PC-3 (cell line): ENCODE results near the gene SH3GL3. TPM values are rescaled to one million over a fixed set of nuclear protein-coding genes. Genes with fewer than 3 reads are reported as not detected.

Experiments
- ATAC-seq: fragments of 200-7000 bp; cut with Tn5 transposase; 2 replicates; pipeline ENCODE4 v1.9.1; 2020; ENCODE audit warnings: mild to moderate bottlenecking, moderate library complexity
- BruUV-seq: library from RNA; stranded (reverse); fragments of 400-500 nt; replicated peaks from 2 replicates; lab custom pipeline; 2021; lab: Mats Ljungman, UMichigan
- CTCF ChIA-PET: fragments of 300-600 bp; sonication (Branson Sonifier 250); formaldehyde crosslinking; loops from one replicate; lab custom pipeline; 2022; ENCODE audit warnings: antibody characterized with exemption; lab: Charles Lee
- POLR2A ChIA-PET: fragments of 300-600 bp; sonication (Branson Sonifier 250); formaldehyde crosslinking; loops from one replicate; lab custom pipeline; 2022; ENCODE audit warnings: antibody characterized with exemption; ENCODE audit not compliant: unreplicated experiment; lab: Charles Lee
- DNase-seq: peaks from one replicate; pipeline ENCODE4 v3.0.0-alpha.2; 2015
- H2AFZ ChIP-seq: fragments of 300-600 bp; sonication (generic); 2 replicates; pipeline ENCODE4 v1.6.0; 2016; ENCODE audit warnings: antibody characterized with exemption, low read length
- H3F3A ChIP-seq: fragments of 300-600 bp; sonication (generic); one replicate; pipeline ENCODE4 v1.6.0; 2017; ENCODE audit warnings: antibody characterized with exemption, low read length, control low read depth, mild to moderate bottlenecking; ENCODE audit not compliant: unreplicated experiment
- H3K27ac ChIP-seq: fragments of 300-600 bp; sonication (generic); 2 replicates; pipeline ENCODE4 v1.5.1; 2016; ENCODE audit warnings: mild to moderate bottlenecking, low read length
- H3K27me3 ChIP-seq: fragments of 300-600 bp; sonication (generic); 2 replicates; pipeline ENCODE4 v1.6.1; 2016; ENCODE audit warnings: low read length, mixed read lengths
- H3K36me3 ChIP-seq: fragments of 300-600 bp; sonication (generic); 2 replicates; pipeline ENCODE4 v1.6.1; 2016; ENCODE audit warnings: low read depth, mixed run types, low read length, mixed read lengths
- H3K4me1 ChIP-seq: fragments of 300-600 bp; sonication (generic); 2 replicates; pipeline ENCODE4 v1.5.1; 2016; ENCODE audit warnings: low read length; ENCODE audit not compliant: insufficient read depth
- H3K4me2 ChIP-seq: fragments of 300-600 bp; sonication (generic); 2 replicates; pipeline ENCODE4 v1.6.0; 2016; ENCODE audit warnings: low read length
- H3K4me3 ChIP-seq: fragments of 300-600 bp; sonication (generic); 2 replicates; pipeline ENCODE4 v1.5.1; 2016; ENCODE audit warnings: mild to moderate bottlenecking, low read length, mixed read lengths
- H3K79me2 ChIP-seq: fragments of 300-600 bp; sonication (generic); 2 replicates; pipeline ENCODE4 v1.6.1; 2017; ENCODE audit warnings: low read length, mixed read lengths
- H3K9ac ChIP-seq: fragments of 300-600 bp; sonication (generic); 2 replicates; pipeline ENCODE4 v1.6.0; 2016; ENCODE audit warnings: mild to moderate bottlenecking, low read length
- H3K9me2 ChIP-seq: fragments of 300-600 bp; sonication (generic); replicated peaks from 2 replicates; pipeline ENCODE4 v1.6.1; 2016; ENCODE audit warnings: mixed run types, low read length, mixed read lengths
- H3K9me3 ChIP-seq: fragments of 300-600 bp; sonication (generic); 2 replicates; pipeline ENCODE4 v1.6.1; 2016; ENCODE audit warnings: low read length, mixed read lengths
- H4K20me1 ChIP-seq: fragments of 300-600 bp; sonication (generic); 2 replicates; pipeline ENCODE4 v1.6.1; 2016; ENCODE audit warnings: low read length, mixed read lengths
- EZH2 ChIP-seq: fragments of 300-600 bp; sonication (generic); IDR thresholded peaks from one replicate; pipeline ENCODE4 v1.6.1; 2017; ENCODE audit warnings: antibody characterized with exemption, mild to moderate bottlenecking, low read length; ENCODE audit not compliant: unreplicated experiment
- EZH2phosphoT487 ChIP-seq: fragments of 300-600 bp; sonication (generic); IDR thresholded peaks from 2 replicates; pipeline ENCODE4 v1.6.1; 2018; ENCODE audit warnings: mild to moderate bottlenecking, antibody characterized with exemption, low read length, borderline replicate concordance
- intact Hi-C: fragments of 100-400 bp; cut with micrococcal nuclease; formaldehyde crosslinking; loops from 2 replicates; pipeline ENCODE4 v1.9.0; 2023
- total RNA-seq: library from RNA; depleted of rRNA; stranded (reverse); fragments of >200 nt; gene quantifications from 2 replicates; pipeline ENCODE4 v1.2.3, GENCODE V29; 2014
- TF ChIP-seq, protein P1 (sequence below): fragments of 300-600 bp; sonication (generic); conservative IDR thresholded peaks from 2 replicates; pipeline ENCODE4 v1.5.1; 2017; ENCODE audit warnings: antibody characterized with exemption, low read depth, mild to moderate bottlenecking, low read length

The SH3GL3 gene
- total RNA-seq, 1 experiment from 2014 or later: 3.6 TPM

GRCh38 chr15:83462026-83462425 is 14.9 kb downstream of the SH3GL3 start:
- H3K4me3 ChIP-seq: no peak overlapping the region
- no peak for DNase-seq
- BruUV-seq: no TSS peak
- H3K79me2 ChIP-seq: no peaks in the 10 kb centered on the region
- H3K4me2 ChIP-seq: no peak overlapping the region
- H3K9me3 ChIP-seq: no peaks in the 10 kb centered on the region
- H3K9ac ChIP-seq: no peak overlapping the region
- H3K27me3 ChIP-seq: no peaks in the 10 kb centered on the region
- H3F3A ChIP-seq: no peaks in the 10 kb centered on the region
- H3K27ac ChIP-seq: no peak overlapping the region
- H3K36me3 ChIP-seq: no peaks in the 10 kb centered on the region
- no peak for ATAC-seq
- no peaks in the 10 kb centered on the region for H3K9me2 ChIP-seq
- no peaks in the 10 kb centered on the region for H4K20me1 ChIP-seq
- TF ChIP-seq, protein P1, sequence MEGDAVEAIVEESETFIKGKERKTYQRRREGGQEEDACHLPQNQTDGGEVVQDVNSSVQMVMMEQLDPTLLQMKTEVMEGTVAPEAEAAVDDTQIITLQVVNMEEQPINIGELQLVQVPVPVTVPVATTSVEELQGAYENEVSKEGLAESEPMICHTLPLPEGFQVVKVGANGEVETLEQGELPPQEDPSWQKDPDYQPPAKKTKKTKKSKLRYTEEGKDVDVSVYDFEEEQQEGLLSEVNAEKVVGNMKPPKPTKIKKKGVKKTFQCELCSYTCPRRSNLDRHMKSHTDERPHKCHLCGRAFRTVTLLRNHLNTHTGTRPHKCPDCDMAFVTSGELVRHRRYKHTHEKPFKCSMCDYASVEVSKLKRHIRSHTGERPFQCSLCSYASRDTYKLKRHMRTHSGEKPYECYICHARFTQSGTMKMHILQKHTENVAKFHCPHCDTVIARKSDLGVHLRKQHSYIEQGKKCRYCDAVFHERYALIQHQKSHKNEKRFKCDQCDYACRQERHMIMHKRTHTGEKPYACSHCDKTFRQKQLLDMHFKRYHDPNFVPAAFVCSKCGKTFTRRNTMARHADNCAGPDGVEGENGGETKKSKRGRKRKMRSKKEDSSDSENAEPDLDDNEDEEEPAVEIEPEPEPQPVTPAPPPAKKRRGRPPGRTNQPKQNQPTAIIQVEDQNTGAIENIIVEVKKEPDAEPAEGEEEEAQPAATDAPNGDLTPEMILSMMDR: no peak
- TF ChIP-seq EZH2phosphoT487 (no peak), EZH2 (no peak)
- peaks cover 9% of the 10 kb centered on the region; the same call in 1 of the 2 replicates for H3K4me1 ChIP-seq
- intact Hi-C loops: no loop called here
- ChIA-PET CTCF (no interaction called here), POLR2A (no interaction called here)
- H2AFZ ChIP-seq: no peak overlapping the region

GRCh38 chr15:83462953-83463433 is 15.9 kb downstream of the SH3GL3 start:
- no peak overlapping the region for H3K27ac ChIP-seq
- H3K9ac ChIP-seq: no peak overlapping the region
- H3K4me1 ChIP-seq: 0 out of 2 replicates have a peak, but pooled peaks cover 5% of the 10 kb centered on the region
- ChIA-PET CTCF (no interaction called here), POLR2A (no interaction called here)
- intact Hi-C loops: no loop called here
- TF ChIP-seq, protein P1: no peak
- TF ChIP-seq EZH2 (no peak), EZH2phosphoT487 (no peak)
- no peaks in the 10 kb centered on the region for H3K79me2 ChIP-seq
- ATAC-seq: no peak
- no peak for DNase-seq
- no TSS peak for BruUV-seq
- H3K4me2 ChIP-seq: no peak overlapping the region
- H4K20me1 ChIP-seq: no peaks in the 10 kb centered on the region
- H3K27me3 ChIP-seq: no peaks in the 10 kb centered on the region
- H3K9me3 ChIP-seq: no peaks in the 10 kb centered on the region
- H2AFZ ChIP-seq: no peak overlapping the region
- no peaks in the 10 kb centered on the region for H3K36me3 ChIP-seq
- no peaks in the 10 kb centered on the region for H3F3A ChIP-seq
- H3K9me2 ChIP-seq: no peaks in the 10 kb centered on the region
- H3K4me3 ChIP-seq: no peak overlapping the region

DNA sequence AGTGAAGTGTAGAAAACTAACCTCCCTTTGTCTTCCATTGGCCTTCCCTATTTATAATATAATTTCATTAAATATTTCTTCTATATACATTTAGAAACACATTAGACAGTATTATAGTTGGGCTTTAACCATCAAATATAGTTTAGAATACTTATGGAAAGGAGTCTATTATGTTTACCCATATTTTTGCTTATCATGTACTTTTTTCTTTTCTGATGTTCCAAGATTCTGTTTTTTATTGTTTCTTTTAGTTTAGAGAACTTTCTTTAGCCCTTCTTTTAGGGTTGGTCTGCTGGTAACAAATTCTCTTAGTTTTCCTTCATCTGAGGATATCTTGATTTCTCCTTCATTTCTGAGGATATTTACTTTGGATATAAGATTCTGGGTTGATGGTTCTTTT is 23.7 kb downstream of the SH3GL3 start:
- Histone ChIP-seq H3K36me3 (no peaks in the 10 kb centered on the region), H3K27ac (no peak overlapping the region), H3K9me3 (no peaks in the 10 kb centered on the region), H2AFZ (no peak overlapping the region), H4K20me1 (no peaks in the 10 kb centered on the region), H3K4me1 (0 out of 2 replicates have a peak, but pooled peaks cover 5% of the 10 kb centered on the region), H3K9me2 (no peaks in the 10 kb centered on the region), H3K9ac (no peak overlapping the region), H3K4me2 (no peak overlapping the region), H3K27me3 (no peaks in the 10 kb centered on the region), H3K4me3 (no peak overlapping the region), H3K79me2 (no peaks in the 10 kb centered on the region), H3F3A (no peaks in the 10 kb centered on the region)
- TF ChIP-seq EZH2phosphoT487: no peak
- TF ChIP-seq EZH2: no peak
- TF ChIP-seq, protein P1: no peak
- POLR2A ChIA-PET: no interaction called here
- ATAC-seq (no peak), DNase-seq (no peak)
- CTCF ChIA-PET: no interaction called here
- intact Hi-C loops: no loop called here
- BruUV-seq: no TSS peak
